Gastrocnemius medialis (tissue), 4 donors: ENCODE data around the gene PDZD4.

ENCODE experiments used
- CTCF ChIP-seq, 5 experiments: fragments of 450-650 bp in 3 of 5; fragments of 200-600 bp in 2 of 5; sonication (generic) in 2 of 5; IDR thresholded peaks in 4 of 5; conservative IDR thresholded peaks in 1 of 5; 1 replicate in 4 of 5; 2 replicates in 1 of 5; pipeline ENCODE4 v1.5.1; 2016 to 2019; ENCODE audit warnings: antibody characterized with exemption in 5 of 5, mild to moderate bottlenecking in 3 of 5, moderate library complexity in 3 of 5
- POLR2A ChIP-seq, 2 donors: fragments of 450-650 bp; IDR thresholded peaks; one replicate each; pipeline ENCODE4 v1.6.1; 2017; ENCODE audit warnings: antibody characterized with exemption in 2 of 2, mild to moderate bottlenecking in 2 of 2, moderate library complexity in 2 of 2

GRCh38 chrX:153763298-153763932, 66.9 kb downstream of the PDZD4 start:
- TF ChIP-seq POLR2A (IDR thresholded peaks at IDR 0.05): no peak
- TF ChIP-seq CTCF (IDR thresholded peaks at IDR 0.05 in 4 of 5, conservative IDR thresholded peaks at IDR 0.05 in 1 of 5): no peak
